Gastroesophageal sphincter (tissue), 4 donors: ENCODE measurements around the gene HPSE2. TPM values are rescaled to one million over a fixed set of nuclear protein-coding genes. Genes with fewer than 3 reads are reported as not detected.

Experiments
- ATAC-seq: fragments of 150-250 bp; one replicate; pipeline ENCODE4 v1.9.1; 2016; ENCODE audit warnings: mild to moderate bottlenecking, moderate library complexity
- H3K27ac ChIP-seq, 4 donors: fragments of 200-600 bp; sonication (generic) in 3 of 4; 1 replicate in 3 of 4; 2 replicates in 1 of 4; pipeline ENCODE4 v1.5.1; 2016 to 2019
- H3K27me3 ChIP-seq: fragments of 200-600 bp; sonication (generic); one replicate; pipeline ENCODE4 v1.5.1; 2019
- H3K36me3 ChIP-seq, 2 donors: fragments of 200-600 bp; sonication (generic); one replicate each; pipeline ENCODE4 v1.5.1; 2019; ENCODE audit warnings: control low read depth in 1 of 2
- H3K4me1 ChIP-seq, 3 donors: fragments of 200-600 bp; sonication (generic); 1 replicate in 2 of 3; 2 replicates in 1 of 3; pipeline ENCODE4 v1.5.1; 2016 to 2019; ENCODE audit warnings: control low read depth in 2 of 3
- H3K4me3 ChIP-seq, 2 donors: fragments of 200-600 bp; sonication (generic); one replicate each; pipeline ENCODE4 v1.5.1; 2019; ENCODE audit warnings: mild to moderate bottlenecking in 1 of 2, moderate library complexity in 1 of 2
- H3K9me3 ChIP-seq, 3 donors: fragments of 200-600 bp; sonication (generic); one replicate each; pipeline ENCODE4 v1.5.1; 2017 to 2019; ENCODE audit warnings: control low read depth in 2 of 3
- EP300 ChIP-seq: sonication (generic); formaldehyde crosslinking; IDR thresholded peaks from one replicate; pipeline ENCODE4 v1.6.1; 2017; ENCODE audit warnings: antibody characterized with exemption, mild to moderate bottlenecking
- POLR2A ChIP-seq, 2 donors: fragments of 450-650 bp; IDR thresholded peaks; one replicate each; pipeline ENCODE4 v1.6.1; 2017; ENCODE audit warnings: antibody characterized with exemption in 2 of 2, mild to moderate bottlenecking in 2 of 2, moderate library complexity in 1 of 2
- POLR2AphosphoS5 ChIP-seq: sonication (generic); formaldehyde crosslinking; IDR thresholded peaks from one replicate; pipeline ENCODE4 v1.6.1; 2017; ENCODE audit warnings: antibody characterized with exemption
- WGBS, 2 donors: methylation state at CpG; one replicate each; pipeline ENCODE4 v1.1.5; 2018; ENCODE audit warnings: low coverage in 1 of 2; 5-methylcytosine and 5-hydroxymethylcytosine counted together
- total RNA-seq, 4 donors: library from RNA; depleted of rRNA; stranded (reverse); fragments of >200 nt; gene quantifications; one replicate each; pipeline ENCODE4 v1.1.0, GENCODE V29; 2016
- TF ChIP-seq, protein P1 (sequence below), 4 experiments: fragments of 200-600 bp in 2 of 4; fragments of 450-650 bp in 2 of 4; sonication (generic) in 1 of 4; IDR thresholded peaks; one replicate each; pipeline ENCODE4 v1.5.1; 2017 to 2019; ENCODE audit warnings: antibody characterized with exemption in 4 of 4, mild to moderate bottlenecking in 2 of 4, moderate library complexity in 2 of 4

HPSE2 gene
- total RNA-seq, 4 donors from 2014 or later: 19.1 to 74.5 (median 58.8) TPM

DNA sequence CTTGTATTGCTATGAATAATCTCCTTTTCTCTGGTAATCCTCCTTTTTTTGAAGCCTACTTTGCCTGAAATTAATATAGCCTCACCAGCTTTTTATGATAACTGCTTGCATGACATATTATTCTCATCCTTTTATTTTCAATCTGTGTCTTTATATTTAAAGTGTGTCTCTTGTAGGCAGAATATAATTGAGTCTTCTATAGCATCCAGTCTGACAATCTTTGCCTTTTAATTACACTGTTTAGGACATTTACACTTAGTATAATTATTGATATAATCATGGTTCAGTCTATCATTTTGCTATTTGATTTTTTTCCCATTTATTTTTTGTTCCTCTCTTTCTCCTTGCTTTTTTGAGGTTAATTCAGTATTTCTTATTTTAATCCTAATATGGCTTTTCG lies 548.0 kb downstream of the HPSE2 start:
- 92 to 100% methylated on average over 1 of the region's 1 CpG for WGBS, 2 donors
- no peak for ATAC-seq
- TF ChIP-seq POLR2AphosphoS5 (no peak), EP300 (no peak), POLR2A (IDR thresholded peaks at IDR 0.05) (no peak)
- TF ChIP-seq, protein P1, sequence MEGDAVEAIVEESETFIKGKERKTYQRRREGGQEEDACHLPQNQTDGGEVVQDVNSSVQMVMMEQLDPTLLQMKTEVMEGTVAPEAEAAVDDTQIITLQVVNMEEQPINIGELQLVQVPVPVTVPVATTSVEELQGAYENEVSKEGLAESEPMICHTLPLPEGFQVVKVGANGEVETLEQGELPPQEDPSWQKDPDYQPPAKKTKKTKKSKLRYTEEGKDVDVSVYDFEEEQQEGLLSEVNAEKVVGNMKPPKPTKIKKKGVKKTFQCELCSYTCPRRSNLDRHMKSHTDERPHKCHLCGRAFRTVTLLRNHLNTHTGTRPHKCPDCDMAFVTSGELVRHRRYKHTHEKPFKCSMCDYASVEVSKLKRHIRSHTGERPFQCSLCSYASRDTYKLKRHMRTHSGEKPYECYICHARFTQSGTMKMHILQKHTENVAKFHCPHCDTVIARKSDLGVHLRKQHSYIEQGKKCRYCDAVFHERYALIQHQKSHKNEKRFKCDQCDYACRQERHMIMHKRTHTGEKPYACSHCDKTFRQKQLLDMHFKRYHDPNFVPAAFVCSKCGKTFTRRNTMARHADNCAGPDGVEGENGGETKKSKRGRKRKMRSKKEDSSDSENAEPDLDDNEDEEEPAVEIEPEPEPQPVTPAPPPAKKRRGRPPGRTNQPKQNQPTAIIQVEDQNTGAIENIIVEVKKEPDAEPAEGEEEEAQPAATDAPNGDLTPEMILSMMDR (IDR thresholded peaks at IDR 0.05): no peak
- Histone ChIP-seq H3K4me3 (no peak overlapping the region), H3K27ac (no peak overlapping the region), H3K4me1 (peaks cover 0 to 4% (median 0%) of the 10 kb centered on the region in 3 donors), H3K36me3 (no peaks in the 10 kb centered on the region), H3K9me3 (peaks cover 0 to 9% (median 0%) of the 10 kb centered on the region in 3 donors), H3K27me3 (no peaks in the 10 kb centered on the region)

DNA sequence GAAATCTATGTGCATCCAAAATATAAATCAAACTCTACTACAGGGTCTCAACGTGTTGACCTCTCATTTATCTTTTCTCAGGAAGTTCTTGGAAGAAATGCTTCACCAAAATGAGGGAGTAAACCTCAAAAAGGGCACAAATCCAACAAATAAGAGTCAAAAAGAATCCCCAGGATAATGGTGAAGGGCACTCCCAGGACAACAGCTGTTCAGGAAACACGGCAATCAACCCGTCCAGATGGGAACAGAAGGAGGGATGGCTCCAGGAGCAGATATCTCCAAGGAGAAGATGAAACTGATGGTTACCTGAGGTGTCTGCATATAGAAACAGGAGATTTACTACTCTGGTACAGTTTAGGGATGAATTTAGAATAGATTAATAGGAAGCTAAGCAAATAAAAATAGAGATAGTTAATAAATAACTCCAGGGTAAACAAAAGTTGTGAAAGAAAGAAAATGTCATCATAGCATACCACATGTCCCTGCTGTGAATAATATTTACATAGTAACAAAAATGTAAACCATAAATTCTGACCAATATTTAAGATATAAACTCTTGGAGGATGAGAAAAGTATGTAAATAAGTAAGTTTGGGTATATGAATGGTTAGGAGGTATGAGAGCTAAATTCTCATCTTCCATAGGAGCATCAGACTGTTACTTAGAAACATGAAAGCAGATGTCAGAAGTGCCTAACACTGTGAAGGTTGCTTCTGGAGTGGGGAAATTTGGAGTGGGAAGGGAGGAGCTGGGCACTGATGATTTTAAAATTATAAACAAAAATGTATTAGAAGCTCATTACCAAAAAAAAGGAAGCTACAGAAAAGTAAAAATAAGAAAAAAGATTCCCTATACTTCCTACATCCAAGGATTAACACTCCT lies 551.4 kb downstream of the HPSE2 start:
- no peaks in the 10 kb centered on the region for H3K36me3 ChIP-seq
- no peak overlapping the region for H3K27ac ChIP-seq
- peaks cover 0 to 9% (median 0%) of the 10 kb centered on the region in 3 donors for H3K9me3 ChIP-seq
- 24 to 28% methylated on average over 3 of the region's 3 CpGs for WGBS, 2 donors
- H3K27me3 ChIP-seq: no peaks in the 10 kb centered on the region
- no peak for TF ChIP-seq EP300
- TF ChIP-seq POLR2A (IDR thresholded peaks at IDR 0.05): no peak
- TF ChIP-seq, protein P1 (IDR thresholded peaks at IDR 0.05): no peak
- no peak for TF ChIP-seq POLR2AphosphoS5
- H3K4me3 ChIP-seq: no peak overlapping the region
- peaks cover 0 to 4% (median 0%) of the 10 kb centered on the region in 3 donors for H3K4me1 ChIP-seq
- ATAC-seq: no peak

DNA sequence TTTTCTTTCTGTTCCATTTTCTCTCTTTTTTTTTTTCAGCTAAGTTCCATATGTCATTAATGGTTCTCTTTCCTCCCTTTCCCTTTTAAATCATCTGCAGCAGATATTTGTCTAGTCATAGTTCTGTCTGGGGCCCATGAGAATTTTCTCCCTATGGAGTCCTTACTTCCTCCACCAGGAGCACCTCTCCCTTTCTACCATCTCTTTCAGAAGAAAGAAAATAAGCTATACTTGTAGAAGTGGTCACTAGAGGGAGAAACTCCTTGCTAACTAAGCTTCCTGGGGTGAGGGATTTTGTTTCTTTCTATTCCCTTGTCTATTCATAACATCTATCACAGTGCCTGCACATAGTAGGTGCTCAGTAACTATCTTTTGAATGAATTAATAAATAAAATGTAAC lies 558.8 kb downstream of the HPSE2 start:
- no peak overlapping the region for H3K4me3 ChIP-seq
- no peaks in the 10 kb centered on the region for H3K27me3 ChIP-seq
- no peaks in the 10 kb centered on the region for H3K36me3 ChIP-seq
- peaks cover 0 to 13% (median 0%) of the 10 kb centered on the region in 3 donors for H3K4me1 ChIP-seq
- no peak for ATAC-seq
- TF ChIP-seq, protein P1 (IDR thresholded peaks at IDR 0.05): peak in 1 of 4 experiments; percentile 9
- no peak for TF ChIP-seq POLR2A (IDR thresholded peaks at IDR 0.05)
- no peak for TF ChIP-seq POLR2AphosphoS5
- no peak for TF ChIP-seq EP300
- no peaks in the 10 kb centered on the region for H3K9me3 ChIP-seq
- no peak overlapping the region for H3K27ac ChIP-seq

DNA sequence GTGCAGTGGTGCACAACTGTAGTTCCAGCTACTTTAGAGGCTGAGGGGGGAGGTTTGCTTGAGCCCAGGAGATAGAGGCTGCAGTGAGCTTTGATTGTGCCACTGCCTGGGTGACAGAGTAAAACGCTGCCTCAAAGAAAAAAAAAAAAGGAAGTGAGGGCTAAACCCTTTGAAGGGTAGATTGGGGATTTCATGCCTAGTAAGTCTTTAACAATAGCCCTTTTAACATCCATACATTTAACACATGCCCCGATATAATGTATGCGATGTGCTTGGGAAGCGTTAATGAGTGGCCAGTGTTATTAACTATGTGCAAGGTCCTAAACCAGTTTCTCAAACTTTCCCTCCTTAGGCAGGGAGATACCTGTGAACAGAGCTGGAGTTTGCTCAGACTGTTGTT lies 559.8 kb downstream of the HPSE2 start:
- Histone ChIP-seq H3K4me1 (peaks cover 0 to 13% (median 0%) of the 10 kb centered on the region in 3 donors), H3K9me3 (no peaks in the 10 kb centered on the region), H3K27me3 (no peaks in the 10 kb centered on the region), H3K36me3 (no peaks in the 10 kb centered on the region), H3K4me3 (no peak overlapping the region), H3K27ac (no peak overlapping the region)
- WGBS, 2 donors: 80 to 90% methylated on average over 4 of the region's 4 CpGs
- TF ChIP-seq, protein P1 (IDR thresholded peaks at IDR 0.05): no peak
- no peak for TF ChIP-seq EP300
- no peak for TF ChIP-seq POLR2A (IDR thresholded peaks at IDR 0.05)
- TF ChIP-seq POLR2AphosphoS5: no peak
- no peak for ATAC-seq
